Measurements from ENCODE around the gene HCLS1. TPM values are rescaled to one million over a fixed set of nuclear protein-coding genes. Genes with fewer than 3 reads are reported as not detected.

HCLS1 gene, protein sequence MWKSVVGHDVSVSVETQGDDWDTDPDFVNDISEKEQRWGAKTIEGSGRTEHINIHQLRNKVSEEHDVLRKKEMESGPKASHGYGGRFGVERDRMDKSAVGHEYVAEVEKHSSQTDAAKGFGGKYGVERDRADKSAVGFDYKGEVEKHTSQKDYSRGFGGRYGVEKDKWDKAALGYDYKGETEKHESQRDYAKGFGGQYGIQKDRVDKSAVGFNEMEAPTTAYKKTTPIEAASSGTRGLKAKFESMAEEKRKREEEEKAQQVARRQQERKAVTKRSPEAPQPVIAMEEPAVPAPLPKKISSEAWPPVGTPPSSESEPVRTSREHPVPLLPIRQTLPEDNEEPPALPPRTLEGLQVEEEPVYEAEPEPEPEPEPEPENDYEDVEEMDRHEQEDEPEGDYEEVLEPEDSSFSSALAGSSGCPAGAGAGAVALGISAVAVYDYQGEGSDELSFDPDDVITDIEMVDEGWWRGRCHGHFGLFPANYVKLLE
- 10.6 TPM for total RNA-seq

GRCh38 chr3:121660356-121661171 lies at the start of gene HCLS1:
HCLS1 (minus strand) TSS chr3:121660903; CDS start chr3:121658347, 2,556 bp downstream.

DNA sequence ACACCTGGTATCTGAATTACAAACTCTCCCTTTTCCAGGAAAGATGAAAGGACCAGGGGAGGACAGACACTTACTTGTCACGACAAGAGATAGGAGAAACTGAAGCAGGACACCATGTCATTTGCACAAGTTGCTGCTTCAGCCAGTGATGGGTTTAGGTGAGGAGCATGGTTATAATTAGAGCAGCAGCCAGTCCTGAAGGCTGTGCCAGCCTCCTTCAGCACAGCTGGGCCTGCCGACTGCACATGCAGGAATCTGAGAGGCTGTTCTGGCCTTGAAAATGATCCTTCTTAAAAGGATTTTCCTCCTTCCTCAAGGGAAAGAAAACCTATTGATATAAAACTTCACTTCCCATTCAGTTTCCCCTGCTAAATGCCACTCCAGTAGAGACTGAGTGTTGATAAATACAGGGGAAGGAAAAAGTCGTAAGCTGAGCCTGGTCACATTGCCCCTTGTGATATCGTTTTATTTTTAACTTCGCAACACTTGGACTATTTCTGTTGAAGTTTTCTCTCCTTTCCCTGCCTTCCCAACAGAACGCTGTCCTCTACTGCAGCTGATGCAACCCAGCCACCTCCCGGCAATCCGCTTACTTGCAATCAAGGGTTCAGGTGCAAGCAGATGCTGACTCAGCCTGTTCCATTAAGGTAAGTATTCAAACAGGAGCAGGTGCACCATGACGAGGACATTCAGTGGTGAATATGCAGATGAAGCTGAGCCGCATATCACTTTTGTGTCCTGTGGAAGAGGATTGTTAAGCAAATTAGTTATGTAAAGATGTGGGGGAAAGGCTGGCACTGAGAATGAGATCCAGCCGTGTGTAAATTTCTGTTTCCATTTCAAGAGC lies 67.6 kb downstream of the HCLS1 start, which contains the start of gene FBXO40:
Gene FBXO40, plus strand, starts transcription at position 524 of the 847 bp plus-strand sequence. CDS start 27,197 bp downstream, outside the sequence.

Small RNAs within 50 kb of the gene (small RNA-seq; reads per million reads assigned to genes)
- gene RNU4-62P (ENCODE audit: low replicate concordance) = not detected

Other genes starting within 250 kb of the HCLS1 start
- gene POLQ, start 114.9 kb downstream of the HCLS1 start, total RNA-seq = 3.8 TPM
- not detected for gene ARGFX, start 93.0 kb downstream of the HCLS1 start, total RNA-seq
- 1.5 TPM for gene FBXO40, start 67.5 kb downstream of the HCLS1 start, total RNA-seq
- 47.8 TPM for gene GOLGB1, start 88.8 kb upstream of the HCLS1 start, total RNA-seq
- 29.4 TPM for gene IQCB1, start 174.2 kb upstream of the HCLS1 start, total RNA-seq
- gene EAF2, start 174.3 kb upstream of the HCLS1 start, total RNA-seq = 16.2 TPM
- 23.4 TPM for gene SLC15A2, start 233.5 kb upstream of the HCLS1 start, total RNA-seq